Measurements from ENCODE around the gene BCDIN3D.

DNA sequence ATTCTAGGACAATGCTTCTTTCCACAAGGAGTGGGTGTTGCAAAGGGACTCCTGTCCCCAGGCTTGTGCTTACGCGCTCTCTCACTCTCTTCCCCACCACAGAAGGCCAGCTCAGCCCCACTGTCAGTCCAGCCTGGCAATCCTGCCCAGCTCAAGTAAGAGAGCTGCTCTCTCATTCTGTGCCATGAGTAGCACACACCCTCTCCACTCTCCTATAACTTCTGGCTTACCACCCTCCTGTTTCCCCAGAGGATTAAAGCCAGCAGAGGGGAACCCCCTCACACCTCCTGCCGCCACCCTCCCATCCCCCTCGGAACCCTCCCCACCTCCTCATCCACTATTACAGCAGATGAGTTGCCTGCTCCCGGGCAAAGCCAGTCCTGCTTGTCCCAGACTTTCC is 31.8 kb downstream of the BCDIN3D start:
- TF ChIP-seq CTCF (IDR thresholded peaks at IDR 0.05) (no peak), POLR2A (IDR thresholded peaks at IDR 0.05) (no peak)
